GM20431 (cell line): ENCODE data around the gene RECK.

Experiments used
- in situ Hi-C: fragments of 300-500 bp; cut with MseI, MboI; formaldehyde crosslinking; loops from one replicate; pipeline ENCODE4 v1.15.0; 2020; ENCODE audit warnings: low sequenced_read_pairs; ENCODE audit not compliant: unreplicated experiment

RECK gene

DNA sequence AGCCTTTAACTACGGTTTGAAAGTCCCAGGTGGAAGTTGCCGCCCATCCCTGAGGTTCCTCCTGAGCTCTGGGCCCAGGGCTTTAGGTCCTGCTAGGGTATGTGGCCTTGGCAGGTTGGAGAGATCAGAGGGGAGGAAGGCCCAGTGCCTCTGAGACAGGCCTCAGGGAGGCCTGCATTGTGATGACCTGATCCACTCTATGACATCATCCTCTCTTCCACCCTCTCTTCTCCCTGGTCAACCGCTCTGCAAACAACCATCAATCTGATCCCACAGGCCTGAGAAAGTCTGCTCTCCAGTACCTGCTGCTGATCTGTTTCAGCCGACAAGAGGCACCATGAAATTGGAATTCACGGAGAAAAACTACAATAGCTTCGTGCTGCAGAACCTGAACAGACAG is 132.5 kb downstream of the RECK start, which contains the start of gene CCIN:
TSS of gene CCIN (plus strand) at position 223 of the 400 bp plus-strand sequence. CDS start at position 338, 115 bp downstream.
- in situ Hi-C loops, result loop anchor here (5.0 kb wide), 1 partner anchor 62 kb away; no protein-coding TSS in a partner anchor

- in situ Hi-C loops, result loop anchor here (5.0 kb wide), 1 partner anchor 62 kb away; no protein-coding TSS in a partner anchor
Observed at GRCh38 chr9:36169708-36170107, 133.0 kb downstream of the RECK start.

GRCh38 chr9:36170531-36170930 is 133.8 kb downstream of the RECK start:
- in situ Hi-C loops, result no loop called here

DNA sequence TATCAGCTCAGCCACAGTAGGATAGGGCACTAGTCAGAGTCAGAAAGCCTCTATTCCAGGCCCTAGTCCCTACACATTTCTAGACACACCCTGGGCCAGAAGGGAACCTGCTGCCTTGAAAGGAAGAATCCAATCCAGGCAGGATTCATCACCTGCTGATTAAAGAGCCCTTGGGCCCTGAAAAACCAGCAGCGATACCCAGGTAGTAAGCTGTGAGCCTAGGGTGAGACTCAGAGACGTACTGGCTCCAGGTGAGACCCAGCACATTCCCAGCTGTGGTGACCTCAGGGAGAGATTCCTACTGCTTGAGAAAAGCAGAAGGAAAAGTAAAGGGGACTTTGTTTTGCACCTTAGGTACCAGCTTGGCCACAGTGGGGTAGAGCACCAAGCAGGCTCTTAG is 137.1 kb downstream of the RECK start:
- in situ Hi-C loops, result no loop called here
